Stomach smooth muscle (tissue), 2 donors: ENCODE data around the gene RETREG2.

ENCODE experiments used
- H3K27ac ChIP-seq: one replicate; pipeline ENCODE4 v1.7.0; 2013; ENCODE audit warnings: mild to moderate bottlenecking, low read length, inconsistent platforms
- H3K27me3 ChIP-seq, 2 donors: one replicate each; pipeline ENCODE4 v1.7.0; 2013; ENCODE audit warnings: low read length in 2 of 2; ENCODE audit not compliant: insufficient read depth in 2 of 2, control insufficient read depth in 1 of 2
- H3K36me3 ChIP-seq, 2 donors: one replicate each; pipeline ENCODE4 v1.7.0; 2013; ENCODE audit warnings: low read length in 2 of 2; ENCODE audit not compliant: control insufficient read depth in 2 of 2, insufficient read depth in 2 of 2
- H3K4me1 ChIP-seq: one replicate; pipeline ENCODE4 v1.7.0; 2013; ENCODE audit warnings: low read length; ENCODE audit not compliant: control insufficient read depth, insufficient read depth
- H3K4me3 ChIP-seq, 2 donors: one replicate each; pipeline ENCODE4 v1.7.0; 2013; ENCODE audit warnings: low read length in 2 of 2
- H3K9ac ChIP-seq, 2 donors: one replicate each; pipeline ENCODE4 v1.7.0; 2013; ENCODE audit warnings: low read length in 2 of 2, mild to moderate bottlenecking in 1 of 2
- H3K9me3 ChIP-seq, 2 donors: one replicate each; pipeline ENCODE4 v1.7.0; 2013; ENCODE audit warnings: low read length in 2 of 2; ENCODE audit not compliant: control insufficient read depth in 2 of 2
- donor health status: healthy.
- donor health status: Pancreatic carcinoma.

RETREG2 gene

GRCh38 chr2:219228911-219229304 is 50.8 kb downstream of the RETREG2 start:
- peaks cover 27% of the 10 kb centered on the region for H3K4me1 ChIP-seq
- no peaks in the 10 kb centered on the region for H3K9me3 ChIP-seq
- H3K27ac ChIP-seq, result peak overlapping the region; percentile 94
- peaks cover 35 to 37% of the 10 kb centered on the region in 2 donors for H3K36me3 ChIP-seq
- H3K27me3 ChIP-seq, result no peaks in the 10 kb centered on the region
- H3K4me3 ChIP-seq, result peak overlapping the region; percentile 81 to 92
- peak overlapping the region; percentile 90 to 96 for H3K9ac ChIP-seq

GRCh38 chr2:219229305-219230058 is 51.4 kb downstream of the RETREG2 start, which contains the start of the genes ANKZF1 and ATG9A:
ANKZF1 (plus strand) TSS chr2:219229806; CDS start chr2:219230258, 452 bp downstream.
ATG9A (minus strand) TSS chr2:219229636; CDS start chr2:219228024, 1,612 bp downstream.
- Histone ChIP-seq H3K27ac (peak within 1 kb of the TSS; percentile 94), H3K4me1 (peaks cover 27% of the 10 kb centered on the region), H3K27me3 (no peaks in the 10 kb centered on the region), H3K36me3 (peaks cover 35 to 37% of the 10 kb centered on the region in 2 donors), H3K9me3 (no peaks in the 10 kb centered on the region), H3K4me3 (peak within 1 kb of the TSS; percentile 81 to 92), H3K9ac (peak within 1 kb of the TSS; percentile 90 to 96)

DNA sequence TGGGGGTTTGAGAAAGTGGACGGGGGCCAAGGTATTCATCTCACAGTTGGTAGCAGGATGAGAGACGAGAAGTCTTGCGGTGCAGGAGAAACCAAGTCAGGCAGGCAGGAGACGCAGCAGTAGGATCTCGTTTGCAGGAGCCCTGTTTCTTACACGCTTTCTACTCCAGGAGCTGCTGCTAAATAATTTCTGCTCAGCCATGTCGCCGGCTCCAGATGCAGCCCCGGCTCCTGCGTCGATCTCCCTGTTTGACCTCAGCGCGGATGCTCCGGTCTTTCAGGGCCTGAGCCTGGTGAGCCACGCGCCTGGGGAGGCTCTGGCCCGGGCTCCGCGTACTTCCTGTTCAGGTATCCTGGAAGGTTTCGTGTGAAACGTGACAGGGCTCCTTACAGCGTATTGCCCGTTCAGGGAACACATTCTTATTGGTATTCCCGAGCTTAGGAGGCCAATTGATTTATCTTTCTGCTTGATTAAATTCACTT is 52.0 kb downstream of the RETREG2 start:
- Histone ChIP-seq H3K27me3 (no peaks in the 10 kb centered on the region), H3K9me3 (no peaks in the 10 kb centered on the region), H3K4me1 (peaks cover 27% of the 10 kb centered on the region), H3K27ac (peak overlapping the region; percentile 94), H3K9ac (peak overlapping the region; percentile 67 to 87), H3K4me3 (peak overlapping the region; percentile 81 to 92), H3K36me3 (peaks cover 35 to 37% of the 10 kb centered on the region in 2 donors)

DNA sequence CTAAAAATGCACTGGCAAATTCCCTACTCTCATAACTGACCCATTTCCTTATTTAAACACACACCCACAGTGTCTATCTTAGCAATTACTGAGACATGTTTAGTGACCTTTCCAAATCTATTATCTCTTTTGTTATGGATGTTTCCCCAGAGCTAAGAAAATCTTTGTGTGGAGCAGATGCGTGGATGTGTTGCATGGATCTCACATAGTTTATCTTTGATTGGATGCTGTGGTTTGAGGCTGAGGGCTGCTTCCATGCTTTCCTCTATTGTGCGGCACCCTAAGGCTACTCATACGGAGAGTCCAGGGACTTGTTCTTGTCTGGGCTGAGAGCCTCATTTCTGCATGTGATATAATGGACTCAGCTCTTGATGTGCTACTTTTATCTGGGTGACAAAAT is 56.3 kb downstream of the RETREG2 start:
- no peak overlapping the region for H3K9ac ChIP-seq
- no peaks in the 10 kb centered on the region for H3K27me3 ChIP-seq
- H3K36me3 ChIP-seq, result peaks cover 54 to 64% of the 10 kb centered on the region in 2 donors
- H3K9me3 ChIP-seq, result no peaks in the 10 kb centered on the region
- no peak overlapping the region for H3K27ac ChIP-seq
- no peak overlapping the region for H3K4me3 ChIP-seq
- H3K4me1 ChIP-seq, result peaks cover 12% of the 10 kb centered on the region
